Lower leg skin (tissue), 3 donors: Measurements from ENCODE around the gene GLYATL3.
"Not testable (repeated sequence)": the region's sequence is repeated elsewhere in the genome, so short reads cannot be mapped to it uniquely, and the experiment has no call there.

ENCODE experiments used
- POLR2A ChIP-seq, 2 donors: fragments of 450-650 bp; IDR thresholded peaks; one replicate each; pipeline ENCODE4 v1.6.1; 2016 to 2017; ENCODE audit warnings: antibody characterized with exemption in 2 of 2, mild to moderate bottlenecking in 1 of 2, moderate library complexity in 1 of 2
- TF ChIP-seq, protein P1 (sequence below), 3 donors: fragments of 450-650 bp; IDR thresholded peaks; one replicate each; pipeline ENCODE4 v1.5.1; 2016; ENCODE audit warnings: antibody characterized with exemption in 3 of 3, mild to moderate bottlenecking in 3 of 3, moderate library complexity in 2 of 3

DNA sequence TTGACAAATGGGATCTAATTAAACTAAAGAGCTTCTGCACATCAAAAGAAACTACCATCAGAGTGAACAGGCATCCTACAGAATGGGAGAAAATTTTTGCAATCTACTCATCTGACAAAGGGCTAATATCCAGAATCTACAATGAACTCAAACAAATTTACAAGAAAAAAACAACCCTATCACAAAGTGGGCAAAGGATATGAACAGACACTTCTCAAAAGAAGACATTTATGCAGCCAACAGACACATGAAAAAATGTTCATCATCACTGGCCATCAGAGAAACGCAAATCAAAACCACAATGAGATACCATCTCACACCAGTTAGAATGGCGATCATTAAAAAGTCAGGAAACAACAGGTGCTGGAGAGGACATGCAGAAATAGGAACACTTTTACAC lies 23.2 kb upstream of the GLYATL3 start:
- TF ChIP-seq, protein P1, sequence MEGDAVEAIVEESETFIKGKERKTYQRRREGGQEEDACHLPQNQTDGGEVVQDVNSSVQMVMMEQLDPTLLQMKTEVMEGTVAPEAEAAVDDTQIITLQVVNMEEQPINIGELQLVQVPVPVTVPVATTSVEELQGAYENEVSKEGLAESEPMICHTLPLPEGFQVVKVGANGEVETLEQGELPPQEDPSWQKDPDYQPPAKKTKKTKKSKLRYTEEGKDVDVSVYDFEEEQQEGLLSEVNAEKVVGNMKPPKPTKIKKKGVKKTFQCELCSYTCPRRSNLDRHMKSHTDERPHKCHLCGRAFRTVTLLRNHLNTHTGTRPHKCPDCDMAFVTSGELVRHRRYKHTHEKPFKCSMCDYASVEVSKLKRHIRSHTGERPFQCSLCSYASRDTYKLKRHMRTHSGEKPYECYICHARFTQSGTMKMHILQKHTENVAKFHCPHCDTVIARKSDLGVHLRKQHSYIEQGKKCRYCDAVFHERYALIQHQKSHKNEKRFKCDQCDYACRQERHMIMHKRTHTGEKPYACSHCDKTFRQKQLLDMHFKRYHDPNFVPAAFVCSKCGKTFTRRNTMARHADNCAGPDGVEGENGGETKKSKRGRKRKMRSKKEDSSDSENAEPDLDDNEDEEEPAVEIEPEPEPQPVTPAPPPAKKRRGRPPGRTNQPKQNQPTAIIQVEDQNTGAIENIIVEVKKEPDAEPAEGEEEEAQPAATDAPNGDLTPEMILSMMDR (IDR thresholded peaks at IDR 0.05): not testable (repeated sequence)
- not testable (repeated sequence) for TF ChIP-seq POLR2A (IDR thresholded peaks at IDR 0.05)
